GM18502 (cell line): ENCODE measurements around the gene TTC34.
A peak's percentile ranks its signal among the peaks of the same experiment; 100 is the strongest.

Experiments
- ATAC-seq: cut with Tn5 transposase; IDR thresholded peaks from one replicate; pipeline ENCODE4 v1.9.1; 2021; ENCODE audit warnings: mild to moderate bottlenecking; ENCODE audit not compliant: unreplicated experiment, poor library complexity

TTC34 gene

GRCh38 chr1:2645143-2645542 is 156.3 kb downstream of the TTC34 start:
- ATAC-seq = no peak

GRCh38 chr1:2644591-2645101 is 156.8 kb downstream of the TTC34 start:
- no peak for ATAC-seq

- ATAC-seq = no peak
These were observed 157.3 kb downstream of the TTC34 start for GRCh38 chr1:2644171-2644570.

GRCh38 chr1:2643414-2644077 is 157.9 kb downstream of the TTC34 start:
- no peak for ATAC-seq

- peak; percentile 86 for ATAC-seq
These were observed 158.7 kb downstream of the TTC34 start for GRCh38 chr1:2642560-2643413.

- no peak for ATAC-seq
These were observed 159.3 kb downstream of the TTC34 start for GRCh38 chr1:2642131-2642559.

GRCh38 chr1:2641381-2642130 is 159.9 kb downstream of the TTC34 start:
- no peak for ATAC-seq

GRCh38 chr1:2640626-2641025 is 160.9 kb downstream of the TTC34 start:
- no peak for ATAC-seq

- ATAC-seq = no peak
These were observed 161.6 kb downstream of the TTC34 start for GRCh38 chr1:2639607-2640521.

GRCh38 chr1:2639203-2639602 is 162.3 kb downstream of the TTC34 start:
- no peak for ATAC-seq

- ATAC-seq = no peak
These were observed 162.9 kb downstream of the TTC34 start for GRCh38 chr1:2638466-2639115.

- ATAC-seq = no peak
These were observed 163.9 kb downstream of the TTC34 start for GRCh38 chr1:2637442-2638145.

GRCh38 chr1:2636733-2637132 is 164.8 kb downstream of the TTC34 start:
- no peak for ATAC-seq

GRCh38 chr1:2635361-2636010 is 166.0 kb downstream of the TTC34 start:
- ATAC-seq = no peak

GRCh38 chr1:2633936-2634491 is 167.5 kb downstream of the TTC34 start:
- ATAC-seq = no peak

GRCh38 chr1:2633366-2633935 is 168.0 kb downstream of the TTC34 start:
- ATAC-seq = no peak

GRCh38 chr1:2632561-2633361 is 168.7 kb downstream of the TTC34 start, which contains the start of gene MMEL1:
Gene MMEL1, minus strand, starts transcription at chr1:2633016. Its CDS starts 3,532 bp downstream, at chr1:2629484.
- no peak for ATAC-seq
